Esophagus muscularis mucosa (tissue), 4 donors: Measurements from ENCODE around the gene TBX18.

ENCODE experiments used
- EP300 ChIP-seq: sonication (generic); formaldehyde crosslinking; IDR thresholded peaks from one replicate; pipeline ENCODE4 v1.6.1; 2017; ENCODE audit warnings: antibody characterized with exemption
- POLR2A ChIP-seq: fragments of 450-650 bp; IDR thresholded peaks from one replicate; pipeline ENCODE4 v1.6.1; 2017; ENCODE audit warnings: antibody characterized with exemption, moderate library complexity, mild to moderate bottlenecking, low read depth
- POLR2AphosphoS5 ChIP-seq, 2 donors: sonication (generic); formaldehyde crosslinking; IDR thresholded peaks; one replicate each; pipeline ENCODE4 v1.6.1; 2017; ENCODE audit warnings: antibody characterized with exemption in 2 of 2
- TF ChIP-seq, protein P1 (sequence below), 3 experiments: fragments of 200-600 bp in 2 of 3; fragments of 450-650 bp in 1 of 3; sonication (generic) in 2 of 3; IDR thresholded peaks; one replicate each; pipeline ENCODE4 v1.5.1; 2017 to 2019; ENCODE audit warnings: antibody characterized with exemption in 3 of 3, mild to moderate bottlenecking in 2 of 3, moderate library complexity in 1 of 3

DNA sequence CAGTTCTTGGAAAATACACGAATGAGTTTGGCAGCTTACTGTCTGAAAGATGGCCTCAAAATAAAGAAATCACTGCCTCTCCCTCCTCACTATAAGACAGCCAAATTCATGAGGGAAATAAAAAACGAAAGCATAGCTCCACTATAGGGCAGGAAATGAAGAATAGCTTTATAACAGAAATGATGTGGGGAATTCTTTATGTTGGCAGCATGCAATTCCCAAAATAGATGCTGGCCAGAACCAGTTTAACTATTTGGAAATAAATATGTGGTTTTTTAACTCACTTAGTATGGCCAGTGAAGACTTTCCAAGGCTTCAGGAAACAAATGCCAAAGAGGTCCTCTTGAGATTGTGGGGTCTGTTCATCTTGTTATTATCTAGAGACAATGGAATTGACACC is 100.5 kb downstream of the TBX18 start:
- TF ChIP-seq, protein P1, sequence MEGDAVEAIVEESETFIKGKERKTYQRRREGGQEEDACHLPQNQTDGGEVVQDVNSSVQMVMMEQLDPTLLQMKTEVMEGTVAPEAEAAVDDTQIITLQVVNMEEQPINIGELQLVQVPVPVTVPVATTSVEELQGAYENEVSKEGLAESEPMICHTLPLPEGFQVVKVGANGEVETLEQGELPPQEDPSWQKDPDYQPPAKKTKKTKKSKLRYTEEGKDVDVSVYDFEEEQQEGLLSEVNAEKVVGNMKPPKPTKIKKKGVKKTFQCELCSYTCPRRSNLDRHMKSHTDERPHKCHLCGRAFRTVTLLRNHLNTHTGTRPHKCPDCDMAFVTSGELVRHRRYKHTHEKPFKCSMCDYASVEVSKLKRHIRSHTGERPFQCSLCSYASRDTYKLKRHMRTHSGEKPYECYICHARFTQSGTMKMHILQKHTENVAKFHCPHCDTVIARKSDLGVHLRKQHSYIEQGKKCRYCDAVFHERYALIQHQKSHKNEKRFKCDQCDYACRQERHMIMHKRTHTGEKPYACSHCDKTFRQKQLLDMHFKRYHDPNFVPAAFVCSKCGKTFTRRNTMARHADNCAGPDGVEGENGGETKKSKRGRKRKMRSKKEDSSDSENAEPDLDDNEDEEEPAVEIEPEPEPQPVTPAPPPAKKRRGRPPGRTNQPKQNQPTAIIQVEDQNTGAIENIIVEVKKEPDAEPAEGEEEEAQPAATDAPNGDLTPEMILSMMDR (IDR thresholded peaks at IDR 0.05) = no peak
- TF ChIP-seq POLR2AphosphoS5 (IDR thresholded peaks at IDR 0.05) (no peak), POLR2A (no peak), EP300 (no peak)
